ENCODE results near the gene ALDOB. TPM values are rescaled to one million over a fixed set of nuclear protein-coding genes. Genes with fewer than 3 reads are reported as not detected.

Gene ALDOB
- total RNA-seq, 1 experiment from 2014 or later, result not detected

DNA sequence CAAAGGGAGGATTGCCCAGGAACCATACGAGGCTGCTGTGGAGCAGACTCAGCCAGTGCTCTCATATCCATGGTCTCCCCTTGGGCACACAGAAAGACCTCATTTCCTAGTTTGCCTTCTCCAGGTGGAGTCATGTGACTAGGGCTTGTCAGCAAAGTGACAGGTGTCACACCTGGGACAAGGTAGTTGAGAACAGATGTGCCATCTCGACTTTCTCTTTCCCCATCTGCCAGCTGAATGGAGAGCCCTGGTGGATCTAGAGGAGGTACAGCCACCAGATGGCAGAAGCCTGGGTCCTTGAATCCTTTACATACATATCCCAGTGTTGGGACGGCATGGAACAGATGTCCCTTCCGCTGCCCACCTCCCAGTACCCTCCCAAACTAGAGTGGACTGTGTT is 42.9 kb upstream of the ALDOB start:
- CTCF ChIA-PET, result no interaction called here
- no TSS peak for BruUV-seq (replicated peaks)

GRCh38 chr9:101477736-101478135 is 42.2 kb upstream of the ALDOB start:
- Histone ChIP-seq H3K27ac (ENCODE audit: low read length) (no peak overlapping the region), H3F3A (ENCODE audit: low read length, unreplicated experiment) (no peaks in the 10 kb centered on the region), H3K79me2 (ENCODE audit: low read length) (no peaks in the 10 kb centered on the region), H3K27me3 (ENCODE audit: low read length) (peaks cover 12% of the 10 kb centered on the region), H3K36me3 (ENCODE audit: low read depth, low read length) (no peaks in the 10 kb centered on the region), H4K20me1 (ENCODE audit: low read length) (no peaks in the 10 kb centered on the region), H3K4me1 (ENCODE audit: insufficient read depth, low read length) (no peaks in the 10 kb centered on the region), H3K9me3 (ENCODE audit: low read length) (no peaks in the 10 kb centered on the region), H3K4me2 (ENCODE audit: low read length) (no peak overlapping the region), H3K9ac (ENCODE audit: low read length) (no peak overlapping the region), H3K4me3 (ENCODE audit: low read length) (no peak overlapping the region), H2AFZ (ENCODE audit: low read length) (no peak overlapping the region), H3K9me2 (replicated peaks; ENCODE audit: low read length) (no peaks in the 10 kb centered on the region)
- CTCF ChIA-PET, result no interaction called here
- TF ChIP-seq EZH2phosphoT487 (IDR thresholded peaks at IDR 0.05; ENCODE audit: borderline replicate concordance, low read length), result no peak
- intact Hi-C loops (cut with micrococcal nuclease), result no loop called here
- ATAC-seq (no peak), DNase-seq (no peak)
- no TSS peak for BruUV-seq (replicated peaks)
- POLR2A ChIA-PET (ENCODE audit: unreplicated experiment), result no interaction called here

More for the DNA sequence above, 42.9 kb upstream of the ALDOB start:
- H3K9ac ChIP-seq (ENCODE audit: low read length), result no peak overlapping the region
- H3K27me3 ChIP-seq (ENCODE audit: low read length), result peaks cover 6% of the 10 kb centered on the region; the same call in 1 of the 2 replicates
- DNase-seq, result no peak
- no peak for TF ChIP-seq EZH2phosphoT487 (IDR thresholded peaks at IDR 0.05; ENCODE audit: borderline replicate concordance, low read length)
- no peak for TF ChIP-seq EZH2 (IDR thresholded peaks at IDR 0.05; ENCODE audit: low read length, unreplicated experiment)
- POLR2A ChIA-PET (ENCODE audit: unreplicated experiment), result no interaction called here
- H2AFZ ChIP-seq (ENCODE audit: low read length), result no peak overlapping the region
- H3K4me3 ChIP-seq (ENCODE audit: low read length), result no peak overlapping the region
- H3K9me3 ChIP-seq (ENCODE audit: low read length), result no peaks in the 10 kb centered on the region
- no peaks in the 10 kb centered on the region for H3K79me2 ChIP-seq (ENCODE audit: low read length)
- no peaks in the 10 kb centered on the region for H3F3A ChIP-seq (ENCODE audit: low read length, unreplicated experiment)
- intact Hi-C loops (cut with micrococcal nuclease), result no loop called here
- ATAC-seq, result no peak
- H3K36me3 ChIP-seq (ENCODE audit: low read depth, low read length), result no peaks in the 10 kb centered on the region
- H3K4me2 ChIP-seq (ENCODE audit: low read length), result no peak overlapping the region
- H3K9me2 ChIP-seq (replicated peaks; ENCODE audit: low read length), result no peaks in the 10 kb centered on the region
- H4K20me1 ChIP-seq (ENCODE audit: low read length), result no peaks in the 10 kb centered on the region
- H3K4me1 ChIP-seq (ENCODE audit: insufficient read depth, low read length), result no peaks in the 10 kb centered on the region
- H3K27ac ChIP-seq (ENCODE audit: low read length), result no peak overlapping the region

GRCh38 chr9:101477214-101477613 is 41.6 kb upstream of the ALDOB start:
- ChIA-PET POLR2A (ENCODE audit: unreplicated experiment) (no interaction called here), CTCF (no interaction called here)
- Histone ChIP-seq H3K4me2 (ENCODE audit: low read length) (no peak overlapping the region), H2AFZ (ENCODE audit: low read length) (no peak overlapping the region), H3K4me3 (ENCODE audit: low read length) (no peak overlapping the region), H3K9ac (ENCODE audit: low read length) (no peak overlapping the region), H3K36me3 (ENCODE audit: low read depth, low read length) (no peaks in the 10 kb centered on the region), H3F3A (ENCODE audit: low read length, unreplicated experiment) (no peaks in the 10 kb centered on the region), H3K79me2 (ENCODE audit: low read length) (no peaks in the 10 kb centered on the region), H3K9me3 (ENCODE audit: low read length) (no peaks in the 10 kb centered on the region), H3K9me2 (replicated peaks; ENCODE audit: low read length) (no peaks in the 10 kb centered on the region), H3K27me3 (ENCODE audit: low read length) (peaks cover 12% of the 10 kb centered on the region), H4K20me1 (ENCODE audit: low read length) (no peaks in the 10 kb centered on the region), H3K27ac (ENCODE audit: low read length) (no peak overlapping the region), H3K4me1 (ENCODE audit: insufficient read depth, low read length) (no peaks in the 10 kb centered on the region)
- TF ChIP-seq CTCF (conservative IDR thresholded peaks at IDR 0.05; ENCODE audit: low read depth, low read length), result no peak
- no peak for TF ChIP-seq EZH2phosphoT487 (IDR thresholded peaks at IDR 0.05; ENCODE audit: borderline replicate concordance, low read length)
- intact Hi-C loops (cut with micrococcal nuclease), result no loop called here
- ATAC-seq, result no peak
- BruUV-seq (replicated peaks), result no TSS peak
- peak; percentile 13 for DNase-seq

- intact Hi-C loops (cut with micrococcal nuclease), result no loop called here
- Histone ChIP-seq H3K4me1 (ENCODE audit: insufficient read depth, low read length) (no peaks in the 10 kb centered on the region), H3K79me2 (ENCODE audit: low read length) (no peaks in the 10 kb centered on the region), H3K27me3 (ENCODE audit: low read length) (peaks cover 16% of the 10 kb centered on the region), H4K20me1 (ENCODE audit: low read length) (no peaks in the 10 kb centered on the region), H3K9ac (ENCODE audit: low read length) (no peak overlapping the region), H3F3A (ENCODE audit: low read length, unreplicated experiment) (no peaks in the 10 kb centered on the region), H3K4me2 (ENCODE audit: low read length) (no peak overlapping the region), H3K9me3 (ENCODE audit: low read length) (no peaks in the 10 kb centered on the region), H3K4me3 (ENCODE audit: low read length) (no peak overlapping the region), H3K27ac (ENCODE audit: low read length) (no peak overlapping the region), H2AFZ (ENCODE audit: low read length) (no peak overlapping the region), H3K9me2 (replicated peaks; ENCODE audit: low read length) (no peaks in the 10 kb centered on the region), H3K36me3 (ENCODE audit: low read depth, low read length) (no peaks in the 10 kb centered on the region)
- CTCF ChIA-PET, result no interaction called here
- no peak for TF ChIP-seq EZH2phosphoT487 (IDR thresholded peaks at IDR 0.05; ENCODE audit: borderline replicate concordance, low read length)
- no peak for TF ChIP-seq CTCF (conservative IDR thresholded peaks at IDR 0.05; ENCODE audit: low read depth, low read length)
- no peak for TF ChIP-seq EZH2 (IDR thresholded peaks at IDR 0.05; ENCODE audit: low read length, unreplicated experiment)
- POLR2A ChIA-PET (ENCODE audit: unreplicated experiment), result no interaction called here
- ATAC-seq, result no peak
- no TSS peak for BruUV-seq (replicated peaks)
- no peak for DNase-seq
These were observed 41.1 kb upstream of the ALDOB start for GRCh38 chr9:101476576-101477208.

All from PC-3 (cell line).